Endothelial cell of umbilical vein (primary cell): Measurements from ENCODE around the gene SMPX.

Source experiments
- CTCF ChIP-seq, 2 donors: IDR thresholded peaks; 1 replicate in 1 of 2; 2 replicates in 1 of 2; pipeline ENCODE4 v1.5.1; 2011; ENCODE audit warnings: low read length in 2 of 2, mild to moderate bottlenecking in 2 of 2, moderate library complexity in 2 of 2, control low read depth in 1 of 2, inconsistent platforms in 1 of 2, low read depth in 1 of 2; ENCODE audit not compliant: insufficient read depth in 1 of 2; ENCODE audit errors: extremely low read depth in 1 of 2
- EZH2 ChIP-seq: IDR thresholded peaks from 2 replicates; pipeline ENCODE4 v1.6.1; 2012; ENCODE audit warnings: borderline replicate concordance, low read depth, mild to moderate bottlenecking, moderate library complexity, low read length, inconsistent platforms; ENCODE audit not compliant: severe bottlenecking
- MAX ChIP-seq: IDR thresholded peaks from 2 replicates; pipeline ENCODE4 v1.6.1; 2011; ENCODE audit not compliant: insufficient read depth, insufficient read length
- POLR2AphosphoS5 ChIP-seq: IDR thresholded peaks from 2 replicates; pipeline ENCODE4 v1.6.1; 2012; ENCODE audit warnings: low read depth, mild to moderate bottlenecking, control low read depth, low read length, moderate library complexity; ENCODE audit not compliant: insufficient read depth

DNA sequence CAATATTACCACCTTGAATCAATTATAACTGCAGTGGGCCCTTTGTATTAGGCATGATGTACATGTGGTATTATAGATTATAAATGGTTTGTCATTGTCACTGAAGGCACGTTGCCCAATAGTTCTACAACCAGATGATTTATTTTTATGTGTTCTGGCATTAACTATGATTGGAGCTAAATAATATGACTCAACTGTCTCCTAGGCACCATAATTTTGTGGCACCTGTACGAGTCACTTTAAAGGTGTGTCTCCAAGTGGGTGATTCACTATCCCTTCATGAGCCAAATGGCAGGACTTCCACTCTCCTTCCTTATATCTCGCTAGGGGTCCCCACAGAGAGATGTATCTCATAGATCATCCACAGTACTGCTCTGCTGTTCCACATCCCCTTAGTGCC is 6.1 kb upstream of the SMPX start:
- no peak for TF ChIP-seq CTCF (IDR thresholded peaks at IDR 0.05; ENCODE audit: extremely low read depth in 1 of 2, insufficient read depth in 1 of 2, low read depth in 1 of 2, low read length in 2 of 2)
- no peak for TF ChIP-seq POLR2AphosphoS5
- TF ChIP-seq MAX: no peak
- TF ChIP-seq EZH2: no peak
